GOT3 (cell line): ENCODE measurements around the gene AGBL1.

Source experiments
- DNase-seq: peaks from one replicate; lab custom pipeline; 2025; ENCODE audit warnings: mixed read lengths; lab: John Stamatoyannopoulos, UW

AGBL1 gene

DNA sequence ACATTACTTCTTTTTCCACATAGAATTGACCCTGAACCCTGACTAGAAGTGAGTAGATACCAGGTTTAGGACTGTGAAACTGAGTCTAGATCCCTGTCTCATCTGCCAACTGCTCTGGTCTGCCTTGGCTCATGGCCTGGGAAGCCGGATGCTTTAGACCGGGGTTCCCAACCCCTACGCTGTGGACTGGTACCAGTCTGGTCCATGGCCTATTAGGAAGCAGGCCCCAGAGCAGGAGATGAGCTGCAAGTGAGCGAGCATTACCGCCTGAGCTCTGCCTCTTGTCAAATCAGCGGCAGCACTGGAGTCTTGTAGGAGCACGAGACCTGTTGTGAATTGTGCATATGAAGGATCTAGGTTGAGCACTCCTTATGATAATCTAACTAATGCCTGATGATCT lies 734.2 kb downstream of the AGBL1 start:
- no peak for DNase-seq

DNA sequence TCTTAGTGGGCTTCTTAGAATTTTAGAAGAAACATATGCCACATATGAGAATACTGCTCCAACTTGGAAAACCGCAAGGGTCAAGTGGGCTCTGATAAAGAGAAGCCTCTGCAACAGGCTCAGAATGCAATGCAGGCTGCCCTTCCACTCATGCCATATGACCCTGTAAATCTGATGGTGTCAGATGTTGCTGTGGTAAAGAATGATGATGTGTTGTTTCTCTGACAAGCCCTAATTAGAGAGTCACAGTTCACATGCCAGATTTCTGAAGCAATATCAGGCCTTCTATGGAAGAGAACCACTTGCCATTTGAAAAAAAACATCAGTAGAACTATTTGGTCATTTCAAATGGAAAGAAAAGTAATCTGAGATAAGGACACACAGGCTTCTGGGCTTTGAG lies 749.6 kb downstream of the AGBL1 start:
- no peak for DNase-seq

- DNase-seq, result no peak
Measured at GRCh38 chr15:86830304-86830703, 750.6 kb downstream of the AGBL1 start.

DNA sequence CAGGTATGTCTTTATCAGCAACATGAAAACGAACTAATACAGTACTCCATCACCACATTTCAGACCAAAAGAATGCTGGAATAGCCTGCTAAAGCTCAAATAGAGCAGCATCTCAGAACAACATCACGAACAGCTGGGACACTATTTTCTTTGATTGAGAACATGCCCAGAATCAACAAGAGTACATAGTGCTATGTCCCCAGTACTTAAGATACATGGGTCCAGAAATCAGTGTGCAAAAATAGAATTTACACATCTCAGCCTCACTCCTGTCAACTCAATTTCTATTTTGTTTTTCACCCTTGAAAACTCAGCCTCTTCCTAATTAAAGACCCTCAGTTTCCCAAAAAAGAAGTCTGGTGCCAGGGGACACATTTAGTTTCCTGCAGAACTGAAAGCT lies 753.9 kb downstream of the AGBL1 start:
- DNase-seq, result no peak

DNA sequence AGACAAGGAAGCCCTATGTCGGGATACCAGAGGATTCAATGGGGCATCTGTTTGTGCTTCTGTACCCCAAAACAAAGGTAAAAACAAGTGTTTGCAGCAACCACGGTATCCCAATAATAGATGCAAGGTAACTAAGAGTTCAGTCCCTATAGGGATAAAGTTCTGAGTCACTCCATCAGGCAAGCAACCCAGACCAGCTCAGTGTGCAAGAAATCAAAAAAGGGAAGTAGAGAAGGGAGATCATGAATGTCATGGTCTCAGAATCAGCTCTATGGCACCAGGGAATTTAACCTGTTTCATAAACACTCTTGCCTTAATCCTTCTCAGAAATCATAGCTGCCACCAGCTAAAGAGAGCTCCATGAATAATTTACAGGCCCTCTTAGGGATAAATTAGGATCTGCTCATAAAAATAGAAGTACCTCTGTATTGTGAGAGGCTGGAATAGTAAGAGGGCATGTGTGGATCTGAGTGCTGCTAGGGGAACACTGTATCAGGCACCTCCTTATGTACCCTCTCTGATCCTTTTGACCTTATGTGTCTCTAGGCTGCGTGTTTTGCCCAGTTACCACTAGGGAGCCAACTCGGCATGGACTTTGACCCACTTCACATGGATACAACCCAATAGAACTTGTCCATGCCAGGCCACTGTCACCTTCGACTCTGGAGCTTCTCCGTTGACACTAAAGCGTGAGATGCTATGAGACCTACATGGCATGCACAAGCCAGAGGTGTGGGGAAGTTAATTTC lies 754.6 kb downstream of the AGBL1 start:
- no peak for DNase-seq

DNA sequence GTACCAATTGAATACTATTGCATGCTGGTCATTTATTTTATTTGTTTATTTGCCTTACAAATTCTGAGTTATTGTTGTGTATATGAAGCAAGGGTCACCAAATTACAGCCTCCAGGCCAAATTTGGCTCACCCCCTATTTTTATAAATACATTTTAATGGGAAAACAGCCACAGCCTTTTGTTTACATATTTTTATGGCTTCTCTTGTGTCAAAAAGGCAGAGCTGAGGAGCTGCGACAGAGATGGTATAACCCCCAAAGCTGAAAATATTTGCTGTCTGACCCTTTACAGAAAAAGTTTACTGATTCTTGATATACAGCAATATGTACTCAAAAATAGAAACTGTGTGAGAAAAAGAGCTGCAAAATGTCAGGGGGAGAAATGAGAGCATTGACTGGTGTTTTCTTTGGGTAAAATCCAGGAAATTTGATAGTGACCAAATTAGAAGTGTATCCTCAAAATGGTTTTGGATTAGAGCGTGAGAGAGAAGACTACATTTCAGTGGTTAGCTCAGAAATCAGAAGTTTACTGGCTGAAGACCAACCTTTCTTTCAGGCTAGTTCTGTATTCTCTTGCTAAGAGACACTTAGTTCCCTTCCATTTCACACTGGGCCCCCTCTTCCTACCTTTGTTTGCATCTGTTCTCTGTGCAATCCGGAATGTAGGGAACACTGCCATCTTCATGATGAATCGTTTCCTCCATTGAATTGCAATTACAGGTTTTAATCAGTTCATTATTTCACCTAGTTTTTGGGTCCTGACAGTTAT lies 757.8 kb downstream of the AGBL1 start:
- no peak for DNase-seq

GRCh38 chr15:86839502-86839901 lies 759.8 kb downstream of the AGBL1 start:
- DNase-seq, result no peak

GRCh38 chr15:86840996-86841395 lies 761.3 kb downstream of the AGBL1 start:
- DNase-seq, result no peak

GRCh38 chr15:86842199-86842598 lies 762.5 kb downstream of the AGBL1 start:
- DNase-seq, result no peak

DNA sequence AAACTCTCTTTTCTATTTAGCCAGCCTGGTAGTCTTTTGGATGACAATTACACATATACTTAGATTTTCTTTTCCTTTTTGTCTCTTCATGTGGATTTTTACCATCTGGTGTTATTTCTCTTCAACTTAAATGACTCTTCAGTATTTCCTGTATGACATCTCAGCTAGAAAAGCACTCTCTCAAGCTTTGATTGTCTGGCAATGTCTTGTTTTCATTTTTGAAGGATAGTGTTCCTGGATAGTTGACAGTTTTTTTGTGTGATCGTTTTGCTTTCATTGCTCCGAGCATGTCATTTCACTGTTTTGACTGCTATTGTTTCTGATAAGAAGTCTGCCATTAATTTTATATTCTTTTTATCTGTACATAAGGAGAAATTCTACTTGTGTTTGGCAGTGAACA lies 766.4 kb downstream of the AGBL1 start:
- no peak for DNase-seq

GRCh38 chr15:86849136-86849535 lies 769.5 kb downstream of the AGBL1 start:
- DNase-seq, result no peak

DNA sequence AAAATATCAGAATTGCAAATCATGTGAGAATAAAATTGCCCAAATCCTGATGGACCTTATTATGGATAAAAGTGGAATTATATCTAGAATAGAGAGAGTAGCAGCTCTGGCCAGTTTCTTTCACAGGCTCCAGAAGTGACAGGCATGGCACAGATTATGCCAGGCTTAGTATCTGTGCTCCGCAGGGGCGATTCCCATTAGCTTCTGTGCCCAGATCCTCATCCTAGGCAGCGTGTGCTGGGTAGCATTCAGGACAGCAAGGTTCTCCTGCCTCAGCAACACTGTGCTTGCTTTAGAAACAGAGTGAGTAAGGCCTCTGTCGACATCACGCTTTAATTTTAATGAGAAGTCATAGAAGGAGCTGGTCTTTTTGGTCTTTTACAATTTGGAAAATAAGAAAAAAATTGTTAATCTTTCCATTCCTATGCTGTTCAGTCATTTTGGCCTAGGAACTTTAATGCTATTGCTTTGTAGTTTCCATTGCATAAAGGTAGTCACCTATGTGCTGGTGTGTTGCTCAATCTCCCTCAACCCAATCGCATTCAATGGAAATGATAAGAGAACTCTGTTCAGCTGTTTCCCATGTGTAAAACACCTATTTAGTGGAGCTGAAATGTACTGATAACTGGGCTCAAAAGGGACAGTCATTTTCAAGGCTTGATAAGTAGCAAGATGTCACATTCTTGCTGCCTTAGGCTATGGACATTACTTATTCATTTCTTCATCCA lies 770.1 kb downstream of the AGBL1 start:
- no peak for DNase-seq

DNA sequence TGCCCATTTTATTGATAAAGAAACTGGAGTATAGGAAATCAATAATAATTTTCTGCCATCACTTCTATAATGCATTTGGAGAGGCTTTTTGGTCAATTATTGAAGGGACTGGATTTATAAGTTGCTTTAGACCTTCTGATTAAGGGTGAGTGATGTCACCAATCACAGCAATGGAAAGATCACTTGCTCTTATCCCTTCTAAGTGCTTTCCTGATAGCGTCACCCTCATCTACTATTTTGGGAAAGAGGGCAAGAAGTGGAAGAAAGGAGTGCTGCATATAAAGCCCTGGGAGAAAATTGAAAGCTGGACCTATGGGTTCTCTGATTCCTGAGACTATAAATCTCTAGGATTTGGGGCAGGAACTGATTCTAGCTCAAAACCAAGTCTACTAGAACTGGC lies 771.3 kb downstream of the AGBL1 start:
- no peak for DNase-seq

DNA sequence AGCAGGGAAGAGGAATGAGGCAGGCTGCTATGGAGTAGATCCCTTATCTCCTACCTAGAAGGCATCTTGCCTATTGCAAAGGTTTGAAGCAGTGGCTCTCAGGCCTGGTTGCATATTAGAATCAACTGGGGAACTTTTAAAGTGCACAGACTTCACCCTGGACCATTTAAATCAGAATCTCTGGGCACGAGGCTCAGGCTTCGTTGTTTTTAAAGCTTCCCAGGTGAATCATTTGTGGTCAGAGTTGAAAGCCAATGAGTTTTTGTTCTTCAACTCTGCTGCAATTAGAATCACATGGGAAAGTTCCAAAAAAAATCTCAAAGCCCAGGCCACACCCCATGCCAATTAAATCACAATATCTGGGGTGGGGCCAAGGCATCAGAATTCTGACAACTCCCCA lies 773.1 kb downstream of the AGBL1 start:
- DNase-seq, result no peak

DNA sequence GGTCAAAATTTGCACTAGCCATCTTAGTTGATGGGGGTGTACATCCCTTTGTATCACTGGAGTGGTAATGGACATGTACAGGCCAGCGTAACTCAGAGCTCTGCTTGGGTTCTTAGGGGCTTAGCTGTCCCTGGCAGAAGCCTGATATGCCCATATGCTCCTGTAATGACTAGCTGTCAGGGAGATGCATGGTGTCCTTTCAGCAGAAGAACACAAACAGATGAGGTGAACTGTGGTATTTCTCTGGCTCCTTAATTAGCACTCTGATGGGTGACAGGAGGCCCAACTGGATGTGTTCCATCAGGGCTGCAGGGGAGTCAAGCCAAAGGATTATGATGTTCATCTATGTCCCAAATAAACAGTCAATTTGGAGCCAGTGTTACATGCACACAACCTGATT lies 774.5 kb downstream of the AGBL1 start:
- no peak for DNase-seq

DNA sequence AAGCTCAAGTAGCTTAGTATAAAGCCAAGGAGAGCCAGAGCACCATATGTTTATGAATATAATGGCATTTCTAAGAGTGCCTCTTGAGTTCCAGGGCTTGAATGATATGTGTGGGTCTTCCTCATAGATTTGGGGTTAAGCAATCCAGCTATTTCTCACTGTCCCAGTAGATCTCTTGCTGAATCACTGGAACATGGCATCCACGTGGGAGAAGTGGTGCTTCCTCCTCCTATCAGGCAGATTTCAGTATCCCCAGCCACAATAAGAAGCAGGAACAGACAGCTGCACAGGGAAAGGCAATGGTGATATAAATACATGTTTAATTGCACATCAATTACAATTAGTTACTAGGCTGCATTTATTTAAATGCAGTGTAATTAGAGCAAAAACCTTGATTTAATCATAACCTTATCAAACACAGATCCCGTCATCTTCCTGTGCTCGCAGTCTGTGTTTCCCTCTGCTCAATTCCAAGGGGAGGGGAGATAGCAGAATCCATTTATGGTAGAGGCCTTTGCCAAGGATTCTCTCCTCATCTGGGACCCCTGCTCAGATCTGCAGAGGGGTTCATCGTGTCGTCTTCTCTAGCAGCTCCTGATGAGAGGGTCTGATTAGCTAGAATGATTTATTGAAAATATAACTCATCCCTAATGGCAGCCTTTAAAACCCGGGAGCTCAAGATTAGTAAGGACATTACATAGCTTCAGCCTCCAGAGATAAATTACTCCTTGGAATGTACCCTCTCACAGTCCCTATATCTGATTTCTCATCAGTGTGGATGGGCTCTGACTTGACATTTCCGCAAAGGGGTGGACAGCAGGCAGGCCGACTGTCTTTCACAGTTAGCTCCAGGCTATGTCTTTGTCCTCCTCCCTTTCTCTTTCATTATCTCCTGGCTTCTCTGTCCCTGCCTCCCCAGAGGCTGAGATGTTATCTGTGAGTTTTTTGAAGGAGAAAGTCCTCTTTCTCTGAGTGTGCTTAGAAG lies 775.9 kb downstream of the AGBL1 start:
- DNase-seq, result no peak

DNA sequence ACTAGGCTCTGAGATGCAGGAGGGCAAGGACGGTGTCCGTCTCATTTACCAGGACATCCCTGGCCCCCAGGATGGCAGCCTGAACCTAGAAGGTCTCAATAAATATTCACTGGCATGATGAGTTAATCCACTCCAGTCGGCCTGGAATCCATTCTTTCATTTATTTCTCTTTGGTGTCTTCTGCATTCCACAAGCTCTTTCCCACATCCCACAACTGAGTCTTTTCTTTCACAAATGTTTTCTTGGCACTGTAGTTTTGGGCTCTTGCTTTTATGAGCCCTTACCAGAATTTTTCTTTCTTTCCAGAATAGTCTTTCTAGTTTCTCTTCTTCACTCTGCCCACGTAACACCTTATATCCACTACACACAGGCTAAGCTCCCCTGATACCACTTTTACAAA lies 778.0 kb downstream of the AGBL1 start:
- DNase-seq, result no peak

GRCh38 chr15:86863226-86863915 lies 783.7 kb downstream of the AGBL1 start:
- no peak for DNase-seq

DNA sequence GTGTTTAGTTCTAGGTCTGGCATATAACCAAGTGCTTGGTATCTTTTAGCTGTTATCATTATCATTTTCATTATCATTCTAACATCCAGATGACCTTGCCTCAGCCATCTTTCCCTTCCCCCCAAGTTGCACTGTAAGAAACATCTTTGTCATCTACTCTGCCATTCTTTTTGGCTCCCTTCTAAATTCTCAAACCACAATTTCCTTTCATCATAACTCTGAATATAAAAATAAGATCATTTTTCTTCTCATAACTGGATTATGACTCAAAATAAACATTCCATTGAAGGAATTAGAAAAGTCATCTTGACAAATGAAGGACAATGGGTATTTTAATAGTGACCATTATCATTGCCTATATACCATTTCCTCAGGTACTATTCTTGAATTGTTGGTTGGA lies 786.2 kb downstream of the AGBL1 start:
- no peak for DNase-seq

GRCh38 chr15:86870846-86871245 lies 791.2 kb downstream of the AGBL1 start:
- no peak for DNase-seq

GRCh38 chr15:86871964-86872363 lies 792.3 kb downstream of the AGBL1 start:
- no peak for DNase-seq
